NCI-H2227 (cell line): ENCODE measurements around the gene NABP1.
"Not testable (repeated sequence)": the region's sequence is repeated elsewhere in the genome, so short reads cannot be mapped to it uniquely, and the experiment has no call there.

Experiments used
- DNase-seq: peaks from one replicate; lab custom pipeline; 2025; ENCODE audit not compliant: unreplicated experiment; lab: John Stamatoyannopoulos, UW

NABP1 gene

DNA sequence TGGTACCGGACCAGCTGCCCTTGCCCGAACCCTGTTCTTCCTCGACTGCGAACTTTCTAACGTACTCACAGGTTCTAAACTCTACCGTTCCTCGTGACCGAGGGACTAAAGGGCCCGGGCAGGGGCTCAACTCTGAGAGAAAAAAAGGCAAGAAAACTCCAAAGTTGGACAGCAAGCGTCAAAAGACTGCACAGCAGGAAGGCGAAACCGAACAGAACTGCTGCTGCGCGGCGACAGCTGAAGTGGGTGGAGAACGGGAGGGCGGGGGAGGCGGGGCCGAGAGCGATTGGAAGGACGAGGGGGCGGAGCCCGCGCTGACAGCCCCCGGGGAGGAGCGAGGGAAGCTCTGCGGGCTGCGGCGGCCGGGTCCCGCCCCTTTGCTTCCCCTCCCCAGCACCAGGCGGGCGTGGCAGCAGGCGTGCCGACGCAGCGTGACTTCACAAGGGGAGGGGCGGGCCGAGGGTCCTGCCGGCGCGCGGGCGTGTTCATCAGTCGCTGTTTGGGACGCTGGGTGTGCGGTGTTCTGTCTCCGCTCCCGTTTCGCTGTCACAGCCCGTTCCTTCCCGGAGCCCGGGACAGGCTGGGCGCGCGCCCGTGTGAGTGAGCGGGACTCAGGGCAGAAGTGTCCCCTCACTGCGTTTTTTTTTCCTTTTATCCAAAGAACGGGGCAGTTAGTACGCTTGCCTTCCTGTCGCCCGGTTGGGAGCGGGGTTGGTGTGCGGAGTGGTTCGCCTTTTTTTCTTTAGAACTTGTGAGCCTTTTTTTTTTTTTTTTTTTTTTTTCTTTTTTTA is at the start of gene NABP1:
NABP1 (plus strand) TSS at position 491 of the 791 bp plus-strand sequence. CDS start 479 bp downstream, outside the sequence.
- peak; percentile 99 for DNase-seq

DNA sequence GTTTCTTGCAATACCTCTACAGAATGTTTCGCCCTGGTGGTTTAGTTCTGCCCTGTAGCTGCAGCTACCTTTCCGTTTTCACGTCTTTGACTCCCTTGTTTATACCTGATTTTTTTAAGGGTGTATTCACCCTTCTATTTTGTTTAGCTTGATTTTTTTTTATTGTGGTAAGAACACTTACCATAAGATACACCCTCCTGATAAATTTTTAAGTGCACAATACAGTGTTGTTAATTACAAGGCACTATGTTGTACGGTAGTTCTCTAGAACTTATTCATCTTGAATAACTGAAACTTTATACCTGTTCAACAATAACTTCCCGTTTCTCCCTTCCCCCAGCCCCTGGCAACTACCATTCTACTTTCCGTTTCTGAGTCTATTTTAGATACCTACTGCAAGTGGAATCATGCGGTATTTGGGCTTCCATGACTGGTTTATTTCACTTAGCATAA is 48.9 kb upstream of the NABP1 start:
- DNase-seq: no peak

- no peak for DNase-seq
Observed at GRCh38 chr2:191629976-191630712, 47.8 kb upstream of the NABP1 start.

- no peak for DNase-seq
Observed at GRCh38 chr2:191631754-191632153, 46.2 kb upstream of the NABP1 start.

- DNase-seq: no peak
Observed at GRCh38 chr2:191632426-191632825, 45.5 kb upstream of the NABP1 start.

DNA sequence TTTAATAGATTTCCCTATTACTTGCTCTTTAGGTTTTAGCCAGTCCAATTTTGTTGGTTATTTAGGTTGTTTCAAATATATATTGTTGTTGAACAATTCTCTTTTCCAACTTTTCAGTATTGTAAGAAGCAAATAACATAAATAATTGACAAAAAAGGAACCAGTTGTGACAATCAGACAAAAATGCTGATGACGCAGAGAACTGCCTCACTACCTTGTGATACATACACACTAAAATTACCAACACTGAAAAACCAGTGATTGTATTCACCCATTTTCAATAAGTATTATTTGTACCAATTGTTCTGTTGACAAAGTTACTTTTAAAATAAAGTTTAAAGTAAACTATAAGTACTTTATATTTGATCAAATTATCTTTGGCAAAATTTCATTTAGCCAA is 43.1 kb upstream of the NABP1 start:
- no peak for DNase-seq

GRCh38 chr2:191635333-191636234 is 42.4 kb upstream of the NABP1 start:
- no peak for DNase-seq

DNA sequence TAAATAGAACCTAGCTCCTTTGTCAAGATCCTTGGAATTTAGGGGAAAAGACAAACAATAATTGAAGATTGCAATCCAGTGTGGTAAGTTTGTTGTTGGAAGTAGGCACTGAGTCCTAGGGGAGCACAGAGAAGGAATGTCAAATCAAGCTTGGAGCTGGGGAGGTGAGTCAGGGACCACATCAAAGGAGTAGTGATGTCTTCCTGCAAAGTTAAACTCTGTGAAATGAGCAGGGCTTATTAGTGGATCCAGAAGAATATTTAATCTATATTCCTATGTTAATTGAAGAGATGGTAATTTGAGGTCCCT is 41.7 kb upstream of the NABP1 start:
- no peak for DNase-seq

DNA sequence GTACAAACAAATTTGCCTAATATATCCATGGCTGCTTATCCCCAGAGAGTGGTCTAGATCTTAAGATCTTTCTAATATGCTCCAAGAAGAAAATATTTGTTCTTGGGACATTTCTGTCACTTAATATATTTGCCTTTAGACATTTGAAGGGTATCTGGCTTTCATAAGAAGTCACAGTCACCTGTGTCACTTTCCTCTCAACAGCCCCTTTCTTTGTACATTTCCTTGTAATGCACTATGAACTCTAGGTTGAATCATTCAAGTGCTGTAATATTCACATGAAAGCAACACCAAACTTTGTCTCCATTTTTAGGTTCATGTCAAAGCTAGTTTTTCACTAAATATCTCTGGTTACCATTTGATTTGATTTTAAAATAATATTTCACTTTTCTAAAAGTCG is 41.4 kb upstream of the NABP1 start:
- DNase-seq: no peak

DNA sequence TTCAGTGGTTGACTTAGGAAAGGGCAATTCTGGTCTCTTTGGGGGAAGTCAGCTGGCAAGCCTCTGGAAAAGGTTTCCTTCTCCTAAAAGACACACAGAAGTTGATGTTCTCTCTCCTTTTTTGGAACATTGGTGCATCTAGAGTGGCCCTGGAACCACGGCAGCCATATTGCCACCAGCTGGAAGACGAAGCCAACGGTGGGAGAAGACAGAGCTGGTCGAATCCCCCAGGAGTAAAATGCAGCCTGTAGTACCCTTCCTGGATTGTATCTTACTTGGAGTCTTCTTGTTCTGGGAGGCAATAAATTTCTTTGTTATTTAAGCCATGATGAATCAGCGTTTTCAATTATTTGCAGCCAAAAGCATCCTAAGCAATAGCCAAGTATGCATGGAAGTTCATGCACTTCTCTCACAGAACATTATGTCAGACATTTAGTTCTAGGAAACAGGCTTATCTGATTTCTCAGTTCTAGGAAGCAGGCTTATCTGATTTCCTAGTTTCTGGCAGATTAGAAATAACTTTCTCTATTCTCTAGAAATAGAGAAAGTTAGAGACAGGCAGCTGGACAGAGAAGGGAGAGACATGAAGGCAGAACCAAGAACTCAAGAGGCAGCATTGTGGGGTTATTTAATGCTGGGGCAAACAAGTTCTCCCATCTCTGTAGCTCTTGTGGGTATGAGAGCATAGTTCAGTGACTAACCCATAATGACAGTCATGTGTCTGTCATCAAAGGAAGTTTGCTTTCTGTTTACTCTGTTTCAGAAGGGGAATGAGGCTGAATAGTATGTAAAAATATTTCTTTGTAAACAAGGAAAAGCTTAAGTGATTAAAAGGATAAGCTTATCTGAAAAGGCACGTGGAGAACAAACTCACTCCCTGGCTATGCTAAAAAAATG is 40.5 kb upstream of the NABP1 start:
- DNase-seq: no peak

GRCh38 chr2:191638079-191638801 is 39.7 kb upstream of the NABP1 start:
- DNase-seq: no peak

DNA sequence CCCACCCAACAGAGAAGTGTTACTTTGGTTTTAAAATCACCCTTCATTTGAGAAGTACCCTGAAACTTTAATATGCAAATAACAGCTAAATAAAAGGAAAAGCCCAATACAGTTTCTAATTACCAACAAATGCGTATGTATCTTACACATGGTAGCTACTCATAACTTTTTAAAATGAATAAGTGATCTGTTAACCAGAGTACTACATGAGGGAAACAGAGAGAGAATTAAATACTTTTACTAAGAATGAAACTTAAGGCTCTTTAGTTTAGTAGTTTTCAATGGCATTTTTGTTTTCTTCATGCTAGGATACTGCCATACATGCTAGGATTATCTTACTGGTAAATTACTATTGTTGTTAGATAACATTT is 39.1 kb upstream of the NABP1 start:
- DNase-seq: no peak

DNA sequence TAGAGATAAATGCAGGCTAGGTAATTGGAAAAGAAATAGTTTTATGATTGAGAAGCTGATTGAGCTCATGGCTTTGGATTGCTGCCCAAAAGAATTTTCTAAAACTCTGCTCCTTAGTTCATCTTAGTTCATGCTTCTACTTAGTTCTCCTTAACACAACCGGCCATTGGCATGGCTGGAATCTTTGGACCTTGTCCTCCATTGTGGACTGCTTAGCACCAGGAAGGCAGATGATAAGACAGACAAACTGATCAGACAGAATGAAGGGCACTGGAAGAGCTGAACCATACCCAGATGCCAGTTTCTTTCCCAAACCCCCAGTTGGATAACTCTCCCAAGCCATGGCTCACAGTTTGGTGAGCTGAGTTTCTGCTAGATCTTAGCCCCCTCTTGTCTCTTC is 36.3 kb upstream of the NABP1 start:
- no peak for DNase-seq

- DNase-seq: no peak
Observed at GRCh38 chr2:191642541-191642940, 35.4 kb upstream of the NABP1 start.

GRCh38 chr2:191643429-191643828 is 34.5 kb upstream of the NABP1 start:
- no peak for DNase-seq

DNA sequence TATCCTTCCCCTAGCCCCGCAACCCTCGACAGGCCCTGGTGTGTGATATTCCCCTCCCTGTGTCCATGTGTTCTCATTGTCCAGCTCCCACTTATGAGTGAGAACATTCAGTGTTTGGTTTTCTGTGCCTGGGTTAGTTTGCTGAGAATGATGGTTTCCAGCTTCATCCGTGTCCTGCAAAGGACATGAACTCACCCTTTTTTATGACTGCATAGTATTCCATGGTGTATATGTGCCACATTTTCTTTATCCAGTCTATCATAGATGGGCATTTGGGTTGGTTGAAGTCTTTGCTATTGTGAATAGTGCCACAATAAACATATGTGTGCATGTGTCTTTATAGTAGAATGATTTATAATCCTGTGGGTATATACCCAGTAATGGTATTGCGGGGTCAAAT is 33.3 kb upstream of the NABP1 start:
- DNase-seq: not testable (repeated sequence)

GRCh38 chr2:191645032-191645431 is 32.9 kb upstream of the NABP1 start:
- no peak for DNase-seq

DNA sequence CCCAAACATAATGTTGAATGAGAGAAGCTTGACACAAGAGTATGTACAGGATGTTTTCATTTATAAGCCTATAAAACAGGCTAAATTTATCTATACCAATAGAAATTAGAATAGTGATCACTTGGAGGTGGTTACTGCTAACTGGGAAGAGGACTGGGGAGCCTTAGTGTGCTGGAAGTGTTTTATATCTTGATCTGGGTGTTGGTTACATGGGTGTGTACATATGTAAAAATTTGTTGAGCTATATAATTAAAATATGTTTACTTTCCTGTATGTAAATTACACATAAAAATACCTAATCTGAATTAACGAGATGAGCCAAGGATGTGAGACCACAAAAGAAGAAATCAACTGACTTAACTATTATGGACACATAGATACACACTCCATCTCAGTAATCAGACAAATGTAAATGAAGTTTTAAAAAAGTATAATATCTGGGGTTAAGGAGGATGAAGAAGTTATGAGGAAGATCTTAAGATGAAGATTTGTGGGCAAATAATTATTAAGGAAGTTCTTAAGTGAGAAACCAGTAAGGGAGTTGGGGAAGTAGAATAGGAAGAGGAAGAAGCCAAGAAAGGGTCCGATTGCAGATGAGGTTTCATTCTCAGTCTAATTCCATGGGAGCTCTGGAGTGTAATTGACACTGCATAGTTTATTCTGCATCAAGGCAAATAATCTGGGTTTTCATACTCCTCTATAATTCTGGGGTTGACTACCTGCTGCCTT is 32.3 kb upstream of the NABP1 start:
- no peak for DNase-seq

GRCh38 chr2:191646163-191646902 is 31.6 kb upstream of the NABP1 start:
- DNase-seq: no peak
